Hypothalamus (tissue), 51 donors: ENCODE data around the gene NRAS.

Experiments
- DNase-seq, 51 donors: peaks; one replicate each; lab custom pipeline; 2025; lab: John Stamatoyannopoulos, UW

NRAS gene

DNA sequence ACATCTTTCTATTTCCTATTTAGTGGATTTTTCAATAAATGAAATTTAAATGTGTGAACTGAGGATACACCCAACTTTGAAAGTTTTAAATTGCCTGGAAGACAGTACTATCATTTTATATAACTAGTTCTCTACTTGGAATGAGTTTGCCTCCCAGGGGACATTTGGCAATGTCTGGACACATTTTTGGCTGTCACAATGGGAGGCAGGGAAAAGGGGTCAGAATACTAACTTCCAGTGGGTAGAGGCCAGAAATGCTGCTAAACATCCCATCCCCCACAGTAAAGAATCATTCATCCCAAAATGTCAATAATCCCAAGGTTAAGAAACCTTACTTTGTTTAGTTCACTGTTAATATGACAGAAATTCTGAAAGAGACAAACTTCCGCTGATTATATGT, 13.2 kb upstream of the NRAS start:
- peak in 2 of 51 donors; percentile 1 for DNase-seq

DNA sequence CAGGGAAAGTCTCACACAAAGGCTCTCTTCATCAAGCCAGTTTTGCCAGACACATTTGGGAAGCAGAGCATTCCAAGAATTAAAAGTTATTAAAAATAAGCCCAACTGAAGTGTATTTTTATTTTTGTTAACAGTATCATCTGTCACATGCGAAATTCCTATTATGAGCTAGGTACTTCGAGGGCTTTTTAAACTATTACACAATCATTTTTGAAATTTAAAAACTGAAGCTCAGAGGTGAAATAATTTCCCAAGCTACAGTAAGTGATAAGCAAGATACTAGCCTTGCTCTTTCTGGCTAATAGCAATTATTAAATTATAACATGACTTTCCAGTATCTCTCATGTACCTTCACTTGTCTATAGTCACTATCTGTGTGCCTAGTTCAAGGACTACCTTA, 12.0 kb upstream of the NRAS start:
- no peak for DNase-seq

DNA sequence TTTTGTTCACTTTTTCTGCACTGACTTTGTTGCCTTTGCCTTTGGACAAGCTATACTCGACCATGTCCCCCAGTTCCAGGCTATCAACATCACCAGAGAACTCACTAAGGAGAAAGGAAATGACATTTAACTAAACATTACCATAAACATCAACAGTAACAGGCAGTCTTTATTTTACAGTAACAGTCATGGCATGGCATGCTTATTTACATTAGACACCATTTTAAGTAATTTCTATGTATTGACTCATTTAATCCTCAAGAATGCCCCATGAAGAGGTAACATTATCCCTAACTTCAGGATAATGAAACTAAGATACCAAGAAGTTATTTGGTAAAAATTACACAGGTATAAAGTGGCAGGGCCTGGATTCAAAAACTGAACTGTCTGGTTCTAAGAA, 8.7 kb upstream of the NRAS start:
- DNase-seq: no peak

DNA sequence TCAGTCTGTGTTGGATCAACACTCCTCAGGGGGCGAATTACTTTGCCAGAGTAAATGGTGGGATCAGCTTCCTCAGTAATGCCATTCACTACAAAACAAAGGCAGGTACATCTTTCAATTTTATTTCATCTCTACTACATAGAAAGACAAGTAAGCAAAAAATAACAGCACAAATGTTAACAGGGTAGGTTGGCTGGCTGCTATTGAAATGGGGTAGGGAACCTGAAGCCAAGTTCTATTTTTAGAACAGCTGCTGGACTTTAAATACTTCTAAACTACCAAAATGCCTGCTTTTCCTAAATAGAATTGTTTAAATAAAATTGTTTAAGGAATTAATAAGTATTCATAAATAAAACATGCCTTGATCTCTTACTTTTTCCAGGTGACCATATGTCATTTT, 7.3 kb upstream of the NRAS start:
- no peak for DNase-seq

DNA sequence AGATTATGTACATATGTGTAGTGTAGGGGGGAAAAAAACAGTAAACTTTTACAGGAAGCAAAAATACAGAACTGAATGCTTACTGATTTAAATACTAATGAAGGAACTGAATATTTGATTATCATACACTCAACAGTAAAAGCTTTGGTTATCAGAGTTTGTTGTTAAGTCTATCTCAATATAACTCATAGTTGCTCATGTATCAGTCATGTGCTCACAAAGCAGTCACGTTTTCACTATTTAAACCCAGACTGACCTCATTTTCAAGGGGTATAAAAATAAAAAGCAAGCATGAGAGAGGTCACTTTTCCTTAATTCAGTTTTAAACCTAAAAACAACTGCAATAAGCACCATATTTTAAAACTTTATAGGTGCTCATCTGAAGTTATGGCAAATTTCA, 6.9 kb upstream of the NRAS start:
- DNase-seq: no peak

DNA sequence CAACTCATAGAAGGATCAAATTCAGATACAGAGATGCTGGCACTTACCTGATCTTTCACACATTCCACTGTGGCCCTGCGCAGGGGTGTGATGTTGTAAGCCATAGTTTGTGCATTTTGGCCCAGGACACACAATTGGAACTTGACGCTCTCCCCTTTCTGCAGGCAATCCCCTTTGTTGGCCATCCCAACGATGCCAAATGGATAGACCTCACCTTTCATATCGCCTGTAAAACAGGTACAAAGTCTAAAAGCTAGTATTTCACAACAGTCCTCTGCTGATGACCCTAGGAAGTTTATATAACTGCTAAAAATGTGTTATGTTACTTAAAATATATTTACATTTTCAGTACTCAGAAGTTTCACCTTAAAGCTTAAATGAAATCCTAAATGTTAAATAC, 3.9 kb upstream of the NRAS start:
- no peak for DNase-seq

DNA sequence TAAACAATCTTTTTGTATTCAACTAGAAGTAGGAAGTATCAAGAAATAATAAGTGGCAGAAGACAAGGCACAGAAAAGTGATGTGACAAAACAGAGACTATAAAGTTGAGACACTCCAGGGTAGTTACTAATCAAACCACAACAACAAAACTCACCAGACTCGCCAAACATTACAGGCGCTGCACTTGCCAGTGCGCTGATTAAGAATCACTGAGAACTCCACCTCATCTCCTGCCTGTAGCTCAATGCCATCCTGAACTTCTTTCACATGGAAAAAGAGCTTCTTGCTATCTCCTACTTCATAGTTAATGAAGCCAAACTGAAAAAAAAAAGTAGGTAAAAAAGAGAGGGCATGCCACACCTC, 2.8 kb upstream of the NRAS start:
- no peak for DNase-seq

DNA sequence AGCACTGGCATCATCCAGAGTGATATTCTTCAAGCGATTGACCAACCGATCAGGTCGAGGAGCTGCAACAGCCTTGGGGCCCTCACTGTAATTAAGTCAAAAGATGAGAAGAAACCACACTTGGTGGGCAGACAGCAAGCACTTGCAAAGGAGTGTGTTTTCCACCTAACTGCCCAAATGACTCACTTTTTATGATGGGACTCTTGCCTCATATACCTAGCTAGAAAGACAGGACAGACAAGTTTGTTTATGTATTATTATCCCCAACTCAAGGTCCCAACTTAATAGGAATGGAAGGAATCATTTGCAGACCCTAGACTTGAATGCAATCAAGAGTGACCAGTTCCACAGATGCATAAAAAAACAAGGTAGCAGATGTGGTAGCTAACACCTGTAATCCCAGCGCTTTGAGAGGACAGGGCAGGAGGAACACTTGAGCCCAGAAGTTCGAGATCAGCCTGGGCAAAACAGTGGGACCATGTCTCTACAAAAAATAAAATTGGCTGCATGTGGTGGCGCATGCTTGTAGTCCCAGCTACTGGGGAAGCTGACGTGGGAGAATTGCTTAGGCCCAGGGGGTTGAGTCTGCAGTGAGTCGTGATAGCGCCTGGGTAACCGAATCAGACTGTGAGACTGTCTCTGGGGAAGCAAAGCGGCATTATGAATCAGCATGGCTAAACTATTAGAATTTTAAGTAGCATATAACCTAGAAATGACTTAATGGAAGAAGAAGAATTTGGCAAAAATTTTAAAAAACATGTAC, 2.3 kb upstream of the NRAS start:
- DNase-seq: peak in 1 of 51 donors; percentile 10

DNA sequence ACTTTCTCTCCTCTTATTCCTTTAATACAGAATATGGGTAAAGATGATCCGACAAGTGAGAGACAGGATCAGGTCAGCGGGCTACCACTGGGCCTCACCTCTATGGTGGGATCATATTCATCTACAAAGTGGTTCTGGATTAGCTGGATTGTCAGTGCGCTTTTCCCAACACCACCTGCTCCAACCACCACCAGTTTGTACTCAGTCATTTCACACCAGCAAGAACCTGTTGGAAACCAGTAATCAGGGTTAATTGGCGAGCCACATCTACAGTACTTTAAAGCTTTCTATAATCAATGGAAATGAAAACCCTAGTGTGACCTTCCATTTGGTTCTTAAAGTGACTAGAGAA, 643 bp downstream of the NRAS start:
- no peak for DNase-seq

DNA sequence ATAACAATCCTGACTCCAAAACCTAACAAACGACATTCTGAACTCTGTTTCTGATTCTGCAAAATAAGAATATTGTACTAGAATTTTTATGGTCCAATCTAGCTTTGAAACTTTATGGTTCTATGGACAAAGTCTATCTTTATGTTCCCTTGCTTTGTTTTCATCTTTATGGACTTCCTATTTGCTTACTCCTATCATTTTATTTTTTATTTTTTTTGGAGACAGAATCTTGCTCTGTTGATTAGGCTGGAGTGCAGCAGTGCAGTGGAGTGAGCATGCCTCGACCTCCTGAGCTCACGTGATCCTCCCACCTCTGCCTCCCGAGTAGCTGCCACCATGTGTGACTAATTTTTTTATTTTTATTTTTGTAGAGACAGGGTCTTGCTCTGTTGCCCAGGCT, 3.6 kb downstream of the NRAS start:
- no peak for DNase-seq

DNA sequence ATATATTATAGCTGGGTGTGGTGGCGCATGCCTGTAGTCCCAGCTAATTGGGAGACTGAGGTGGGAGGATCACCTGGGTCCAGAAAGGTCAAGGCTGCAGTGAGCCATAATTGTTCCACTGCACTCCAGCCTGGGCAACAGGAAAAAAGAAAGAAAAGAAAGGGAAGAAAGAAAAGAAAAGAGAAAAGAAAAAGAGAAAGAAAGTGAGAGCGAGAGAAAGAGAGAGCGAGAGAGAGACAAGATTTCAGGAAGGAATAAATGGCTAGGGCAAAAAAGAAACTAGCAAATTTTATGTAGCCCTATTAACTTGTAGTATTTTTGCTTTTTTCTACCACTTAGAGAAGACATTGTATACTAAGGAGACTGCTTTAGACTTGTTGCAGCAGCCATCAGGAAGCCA, 6.2 kb downstream of the NRAS start:
- DNase-seq: no peak

DNA sequence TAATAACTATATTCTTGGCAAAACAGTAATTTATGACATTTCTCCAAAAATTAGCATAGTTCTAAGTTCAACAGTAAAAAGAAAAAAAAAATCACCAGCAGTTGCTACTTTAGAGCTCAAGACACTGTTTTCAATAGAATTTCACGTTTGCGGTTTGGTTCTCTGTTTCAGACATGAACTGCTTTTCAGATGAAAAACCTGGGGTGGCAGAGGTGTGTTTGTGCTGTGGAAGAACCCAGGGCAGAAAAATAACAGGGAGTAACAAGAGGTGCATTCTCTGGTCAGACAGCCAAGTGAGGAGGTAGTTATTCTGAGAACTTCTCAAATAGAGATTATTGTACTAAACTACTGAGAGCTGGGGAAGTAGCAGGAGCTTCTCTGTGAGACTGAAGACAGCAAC, 9.0 kb downstream of the NRAS start:
- no peak for DNase-seq

DNA sequence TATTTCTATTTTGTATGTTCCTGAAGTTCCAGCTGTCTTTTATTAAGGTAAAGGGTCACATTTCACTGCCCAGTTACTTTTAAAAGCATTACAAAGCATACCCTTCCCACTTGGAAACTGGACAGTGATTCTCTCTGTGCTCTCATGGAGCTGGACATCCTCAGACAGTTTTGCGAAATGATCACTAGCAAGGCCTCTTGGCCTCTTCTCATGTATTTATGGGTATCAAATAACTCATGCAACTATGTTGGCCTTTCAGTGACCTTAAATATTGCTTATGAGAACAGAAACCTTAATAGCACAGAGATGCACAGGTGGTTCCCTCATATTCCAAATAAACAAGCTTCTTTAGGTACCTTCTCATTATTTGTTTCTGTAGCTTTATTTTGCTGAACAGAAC, 13.3 kb downstream of the NRAS start:
- DNase-seq: no peak

DNA sequence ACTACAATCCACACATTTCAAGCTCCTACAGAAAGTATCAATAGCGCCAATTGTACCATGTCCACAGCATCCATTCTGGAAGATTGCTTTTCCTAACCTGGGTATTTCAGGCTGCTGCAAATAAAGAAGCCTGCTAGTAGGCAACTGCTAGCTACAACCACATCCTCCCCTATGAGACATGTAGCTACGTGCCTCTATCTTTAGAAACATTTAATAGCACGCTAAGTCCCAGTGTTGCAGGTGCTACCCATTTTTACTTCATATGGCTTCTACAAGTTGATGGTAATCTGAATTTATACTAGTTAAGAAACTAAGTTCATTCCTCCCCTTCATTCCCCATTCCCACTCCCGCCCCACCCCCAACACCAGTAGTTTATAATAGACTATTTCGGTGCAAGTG, 13.8 kb downstream of the NRAS start:
- DNase-seq: no peak

DNA sequence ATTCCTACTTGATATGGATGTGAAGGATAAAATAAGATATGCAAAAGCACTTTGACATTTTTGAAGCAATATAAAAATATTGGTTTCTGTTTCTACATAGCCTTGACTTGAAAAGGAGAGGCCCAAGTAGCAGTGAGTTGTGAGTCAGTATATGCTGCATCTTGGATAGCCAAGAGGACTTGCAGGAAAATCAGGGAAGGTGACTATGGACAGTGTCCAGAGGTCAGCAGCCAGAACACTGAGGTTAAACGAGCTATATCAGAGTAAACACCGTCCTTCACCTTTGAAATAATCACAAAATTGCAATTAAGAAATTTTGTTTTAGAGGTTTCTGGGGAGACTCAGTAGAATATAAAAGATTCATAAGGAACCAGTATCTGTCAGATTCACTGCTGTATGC, 14.6 kb downstream of the NRAS start:
- DNase-seq: no peak

DNA sequence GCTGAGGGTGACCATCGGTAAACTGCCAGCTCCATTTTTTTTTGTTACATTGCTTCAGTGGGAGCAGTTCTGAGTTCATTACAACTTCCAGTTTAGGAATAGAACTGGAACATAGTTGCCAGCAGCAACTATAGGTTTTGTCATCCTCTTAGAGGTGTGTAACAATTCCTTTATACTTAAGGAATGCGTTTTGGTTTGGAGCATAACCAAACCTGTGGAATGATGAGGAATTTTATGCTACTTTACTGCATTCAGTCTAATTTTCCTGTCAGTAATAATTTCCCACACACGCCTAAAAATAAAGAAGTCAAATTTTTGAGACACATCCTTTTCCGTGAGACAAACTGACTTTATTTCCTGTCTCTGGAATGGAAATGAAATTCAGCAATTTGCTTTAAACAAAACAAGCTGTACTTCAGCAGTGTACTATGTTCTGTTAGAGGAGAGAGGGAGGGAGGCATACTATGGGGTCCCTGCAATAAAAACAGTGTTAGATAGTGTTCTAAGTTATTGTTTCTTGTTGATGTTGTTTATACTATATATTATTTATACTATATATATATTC, 16.5 kb downstream of the NRAS start:
- no peak for DNase-seq

DNA sequence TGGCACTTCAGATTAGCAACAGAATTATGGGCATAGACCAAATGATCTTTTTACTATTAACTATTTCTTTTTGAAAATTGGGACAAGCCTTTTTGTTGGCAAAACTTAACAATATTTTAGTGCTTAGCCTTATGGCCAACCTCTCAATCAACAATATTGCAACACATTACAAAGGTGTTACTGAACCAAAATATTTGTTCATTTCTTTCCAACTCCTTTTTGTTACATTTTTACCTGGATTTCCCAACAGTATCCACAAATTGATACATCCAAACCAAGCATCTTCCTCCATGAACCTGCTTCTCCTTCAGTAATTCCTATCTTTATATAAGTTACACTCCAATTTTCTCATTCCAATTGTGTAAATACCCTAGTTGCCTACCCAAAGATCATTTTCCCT, 19.8 kb downstream of the NRAS start:
- DNase-seq: no peak

DNA sequence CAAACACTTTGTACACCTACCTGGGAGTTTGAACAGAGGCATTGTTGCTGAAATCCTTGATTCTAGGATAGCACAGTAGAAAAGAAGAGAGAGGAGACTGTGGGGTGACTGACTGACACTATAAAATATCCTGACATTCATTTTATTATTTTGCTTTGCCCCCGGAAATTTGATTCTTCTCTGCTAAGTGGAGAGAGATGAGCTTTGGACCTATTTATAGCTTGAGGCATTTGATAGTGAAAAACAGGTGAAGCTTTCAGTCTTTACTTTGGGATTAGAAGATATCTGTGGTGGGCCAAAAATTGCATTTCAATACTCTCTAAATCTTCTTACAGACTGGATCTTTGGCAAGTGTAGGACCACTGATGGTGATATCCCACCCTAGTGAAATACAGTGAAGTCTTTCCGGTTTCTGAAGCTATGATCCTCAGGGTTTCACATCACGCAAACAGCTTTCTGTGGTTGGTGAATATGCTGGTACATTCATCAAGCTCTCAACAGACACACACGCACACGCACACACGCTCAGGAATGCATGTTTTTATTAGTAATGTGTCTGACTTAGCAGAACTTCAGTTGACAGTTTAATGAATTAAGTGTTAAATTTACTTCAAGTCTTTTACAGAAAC, 21.0 kb downstream of the NRAS start, which contains the start of gene AMPD1:
TSS of gene AMPD1 (minus strand) at position 117 of the 629 bp plus-strand sequence. CDS start at position 42, 75 bp downstream.
- DNase-seq: no peak

DNA sequence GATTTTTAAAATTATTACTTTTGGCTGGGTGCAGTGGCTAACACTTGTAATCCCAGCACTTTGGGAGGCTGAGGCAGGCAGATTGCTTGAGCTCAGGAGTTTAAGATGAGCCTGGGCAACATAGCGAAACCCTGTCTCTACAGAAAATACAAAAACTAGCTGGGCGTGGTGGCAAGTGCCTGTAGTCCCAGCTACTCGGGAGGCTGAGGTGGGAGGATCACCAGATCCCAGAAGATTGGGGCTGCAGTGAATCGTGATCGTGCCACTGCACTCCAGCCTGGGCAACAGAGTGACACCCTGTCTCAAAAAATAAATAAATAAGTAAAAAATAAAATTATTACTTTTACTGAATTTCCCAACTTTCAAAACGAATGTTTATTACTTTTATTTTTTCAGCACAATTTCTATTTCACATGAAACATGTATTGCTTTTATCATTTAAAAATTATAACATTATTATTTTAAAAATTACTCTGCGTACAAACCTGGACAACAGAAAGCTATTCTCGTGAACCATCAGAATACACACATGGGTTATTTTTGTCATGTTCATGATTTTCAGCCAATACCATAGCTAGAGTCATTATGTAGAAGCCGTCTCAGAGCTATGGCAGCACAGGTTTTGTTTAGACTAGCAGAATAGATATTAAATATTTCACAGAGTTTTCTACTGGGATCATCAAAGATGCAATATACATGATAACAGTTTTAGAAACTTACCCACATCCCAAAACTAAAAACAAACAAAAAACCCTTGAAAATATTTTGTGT, 21.8 kb downstream of the NRAS start:
- no peak for DNase-seq

DNA sequence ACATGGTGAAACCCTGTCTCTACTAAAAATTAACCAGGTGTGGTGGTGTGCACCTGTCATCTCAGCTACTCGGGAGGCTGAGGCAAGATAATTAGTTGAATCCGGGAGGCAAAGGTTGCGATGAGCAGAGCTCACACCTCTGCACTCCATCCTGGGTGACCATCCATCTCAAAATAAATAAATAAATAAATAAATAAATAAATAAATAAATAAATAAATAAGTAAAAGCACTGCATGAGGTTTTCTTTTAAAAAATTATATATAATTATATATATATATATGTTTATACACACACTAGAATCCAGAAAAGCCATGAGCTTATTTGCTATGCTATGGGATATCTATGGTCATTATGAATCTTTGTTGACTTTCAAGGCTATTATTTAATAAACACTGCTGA, 23.6 kb downstream of the NRAS start:
- DNase-seq: no peak

DNA sequence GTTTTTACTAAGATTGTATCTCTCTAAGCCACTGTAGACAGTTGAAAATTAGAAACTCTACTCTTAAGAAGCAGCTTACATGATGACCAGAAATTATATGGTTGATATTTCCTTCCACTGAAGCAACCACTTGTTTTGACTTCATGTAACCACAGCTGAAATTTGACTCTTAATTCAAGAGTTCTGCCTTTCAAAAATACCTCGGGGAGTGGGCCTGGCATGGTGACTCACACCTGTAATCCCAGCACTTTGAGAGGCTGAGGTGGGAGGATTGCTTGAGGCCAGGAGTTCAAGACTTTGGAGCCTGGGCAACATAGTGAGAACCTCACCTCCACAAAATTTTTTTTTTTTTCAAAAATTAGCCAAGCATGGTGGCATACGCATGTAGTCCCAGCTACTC, 25.5 kb downstream of the NRAS start:
- no peak for DNase-seq

DNA sequence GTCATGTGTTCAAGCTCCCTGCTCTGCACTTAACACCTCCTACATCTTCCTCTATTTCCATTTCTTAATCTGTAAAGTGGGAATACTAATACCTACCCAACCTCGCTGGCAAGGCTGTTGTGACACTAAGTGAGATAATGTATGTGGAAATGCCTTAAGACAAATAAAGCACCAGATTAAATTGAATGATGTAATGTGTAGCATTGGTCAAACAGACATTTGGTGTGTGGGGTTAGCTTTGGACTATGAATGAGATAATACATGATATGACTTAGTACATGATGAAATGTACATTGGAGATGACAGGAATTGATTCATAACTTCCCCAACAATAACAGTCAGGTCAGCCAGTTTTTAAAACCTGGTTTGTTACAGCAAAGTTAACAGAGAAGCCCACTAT, 26.4 kb downstream of the NRAS start:
- DNase-seq: no peak
